ENCODE results near the gene ASPHD2. TPM values are rescaled to one million over a fixed set of nuclear protein-coding genes. Genes with fewer than 3 reads are reported as not detected.

ASPHD2 gene
- total RNA-seq, 2 experiments from 2014 or later: 9.2 to 10.0 TPM

- no peaks in the 10 kb centered on the region for H3K27me3 Mint-ChIP-seq (ENCODE audit: low read depth)
- H3K27ac Mint-ChIP-seq: peak overlapping the region; percentile 60
- CTCF ChIA-PET: interaction anchor here (0.6 to 1.4 kb wide), 3 partner anchors 13 to 1233 kb away, joined by 4 to 7 read pairs (median 4); no protein-coding TSS in a partner anchor
- peaks cover 35% of the 10 kb centered on the region for H3K4me1 Mint-ChIP-seq (ENCODE audit: low read depth)
- POLR2A ChIA-PET: interaction anchor here (1.0 kb wide), 1 partner anchor 15 kb away, joined by 4 read pairs; no protein-coding TSS in a partner anchor
- ATAC-seq (no peak), DNase-seq (no peak)
- H3K36me3 Mint-ChIP-seq (ENCODE audit: low read depth): peaks cover 56% of the 10 kb centered on the region
- H3K4me3 Mint-ChIP-seq: no peak overlapping the region
- no peaks in the 10 kb centered on the region for H3K9me3 Mint-ChIP-seq (ENCODE audit: insufficient read depth)
Observed at GRCh38 chr22:26489447-26490036, 60.5 kb downstream of the ASPHD2 start.

DNA sequence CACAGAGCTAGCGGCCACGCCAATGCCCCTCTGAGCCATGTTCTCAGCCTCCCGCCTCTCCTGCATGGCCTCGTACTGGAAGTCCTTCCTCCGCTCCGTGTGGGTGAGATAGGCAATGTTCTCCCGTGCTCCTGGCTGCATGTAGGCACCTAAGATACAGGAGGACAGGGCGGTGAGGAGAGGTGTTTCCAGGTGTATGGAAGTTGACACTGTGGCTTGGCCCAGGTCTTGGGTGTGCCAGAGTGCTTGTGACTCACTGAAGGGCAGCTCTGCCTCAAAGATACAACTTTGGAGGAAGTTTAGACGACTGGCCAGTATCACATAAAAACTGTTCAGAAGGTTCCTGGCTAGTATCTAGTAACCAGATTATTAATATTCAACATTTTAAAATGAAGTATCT lies 63.2 kb downstream of the ASPHD2 start:
- Mint-ChIP-seq H3K27me3 (ENCODE audit: low read depth) (no peaks in the 10 kb centered on the region), H3K9me3 (ENCODE audit: insufficient read depth) (no peaks in the 10 kb centered on the region), H3K4me3 (no peak overlapping the region), H3K36me3 (ENCODE audit: low read depth) (peaks cover 70% of the 10 kb centered on the region), H3K4me1 (ENCODE audit: low read depth) (peaks cover 17% of the 10 kb centered on the region), H3K27ac (no peak overlapping the region)
- ATAC-seq (no peak), DNase-seq (no peak)
- CTCF ChIA-PET: interaction anchor here (1.3 to 4.5 kb wide), 3 partner anchors 9 to 182 kb away, joined by 4 to 40 read pairs (median 4); partner anchors contain the start of genes HPS4 and SRRD
- POLR2A ChIA-PET: interaction anchor here (2.4 to 2.9 kb wide), 2 partner anchors 9 to 11 kb away, joined by 12 to 13 read pairs; partner anchors contain the start of genes HPS4 and SRRD

DNA sequence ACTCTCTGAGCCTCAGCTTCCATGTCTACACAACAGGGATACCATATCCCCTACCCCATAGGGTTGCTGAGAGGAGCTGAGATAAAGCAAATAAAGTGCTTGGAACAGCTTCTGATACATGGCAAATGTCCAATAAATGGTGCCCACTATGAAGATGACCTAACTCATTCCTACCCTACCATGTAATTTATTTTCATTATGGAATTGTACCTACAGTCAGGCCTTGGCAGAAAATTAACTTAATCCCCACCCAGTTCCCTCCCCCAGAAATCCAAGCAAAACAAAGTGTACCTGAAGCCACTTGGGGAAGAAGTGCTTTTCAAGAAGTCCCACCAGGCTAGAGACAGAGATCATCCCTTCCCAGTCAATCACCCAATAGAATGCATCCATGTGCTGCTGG lies 65.4 kb downstream of the ASPHD2 start:
- H3K9me3 Mint-ChIP-seq (ENCODE audit: insufficient read depth): no peaks in the 10 kb centered on the region
- DNase-seq (no peak), ATAC-seq (no peak)
- H3K4me1 Mint-ChIP-seq (ENCODE audit: low read depth): peaks cover 14% of the 10 kb centered on the region
- H3K36me3 Mint-ChIP-seq (ENCODE audit: low read depth): peaks cover 68% of the 10 kb centered on the region
- H3K27ac Mint-ChIP-seq: peak overlapping the region; percentile 75
- POLR2A ChIA-PET: interaction anchor here (0.6 to 2.9 kb wide), 3 partner anchors 9 to 41 kb away, joined by 3 to 12 read pairs (median 3); partner anchors contain the start of gene TFIP11
- CTCF ChIA-PET: interaction anchor here (1.0 to 4.5 kb wide), 3 partner anchors 9 to 18 kb away, joined by 3 to 40 read pairs (median 4); partner anchors contain the start of gene TFIP11
- no peak overlapping the region for H3K4me3 Mint-ChIP-seq
- H3K27me3 Mint-ChIP-seq (ENCODE audit: low read depth): no peaks in the 10 kb centered on the region

Other genes with a start within 250 kb of the ASPHD2 start
- gene HPS4, start 54.5 kb downstream of the ASPHD2 start, total RNA-seq: 10 to 100 TPM; 32.2 to 34.6 TPM
- gene SRRD, start 54.6 kb downstream of the ASPHD2 start, total RNA-seq: 10 to 100 TPM; 21.6 to 22.6 TPM
- gene TFIP11, start 83.2 kb downstream of the ASPHD2 start, total RNA-seq: 10 to 100 TPM; 56.2 to 57.7 TPM
- 10 to 100 TPM; 62.8 to 68.9 TPM for gene TPST2, start 160.9 kb downstream of the ASPHD2 start, total RNA-seq
- not detected for gene CRYBB1, start 188.8 kb downstream of the ASPHD2 start, total RNA-seq
- gene CRYBA4, start 192.7 kb downstream of the ASPHD2 start, total RNA-seq: not detected
- 10 to 100 TPM; 23.6 to 26.3 TPM for gene MIAT, start 228.3 kb downstream of the ASPHD2 start, total RNA-seq

Data from activated CD8-positive, alpha-beta T cell treated with anti-CD3 and anti-CD28 coated beads, Interleukin-2, amount 10 ng/mL, durations not matched to agents 7 days and 5 days (primary cell).